HepG2 (cell line): ENCODE results near the gene NAXD. TPM values are rescaled to one million over a fixed set of nuclear protein-coding genes. Genes with fewer than 3 reads are reported as not detected.

ENCODE experiments used
- CCAR2 ChIP-seq: fragments of 200-400 bp; formaldehyde crosslinking; optimal IDR thresholded peaks from 2 replicates; pipeline ENCODE3; 2018; ENCODE audit warnings: low read depth, mild to moderate bottlenecking, low read length, moderate library complexity
- FLYWCH1 ChIP-seq: sonication (generic); formaldehyde crosslinking; IDR thresholded peaks from 2 replicates; pipeline ENCODE4 v1.8.1; 2023; ENCODE audit warnings: mild to moderate bottlenecking, missing genetic modification reagents
- FOXM1 ChIP-seq: sonication (generic); formaldehyde crosslinking; IDR thresholded peaks from 2 replicates; pipeline ENCODE4 v1.5.0; 2020; ENCODE audit warnings: missing genetic modification reagents
- JUND ChIP-seq: sonication (generic); formaldehyde crosslinking; IDR thresholded peaks from 2 replicates; pipeline ENCODE4 v1.8.0; 2022; ENCODE audit warnings: mild to moderate bottlenecking, missing genetic modification reagents
- KDM5A ChIP-seq: fragments of 200-600 bp; sonication (generic); IDR thresholded peaks from 2 replicates; pipeline ENCODE4 v1.7.0; 2018; ENCODE audit warnings: antibody characterized with exemption, mild to moderate bottlenecking, low read length, borderline replicate concordance
- KLF6 ChIP-seq: IDR thresholded peaks from 2 replicates; pipeline ENCODE4 v1.8.0; 2016; ENCODE audit warnings: missing biosample characterization, missing genetic modification reagents
- NAIF1 ChIP-seq: sonication (generic); formaldehyde crosslinking; IDR thresholded peaks from 2 replicates; pipeline ENCODE4 v1.5.0; 2020; ENCODE audit warnings: mild to moderate bottlenecking, missing genetic modification reagents, borderline replicate concordance
- PHF21A ChIP-seq: sonication (generic); formaldehyde crosslinking; IDR thresholded peaks from 2 replicates; pipeline ENCODE4 v1.5.0; 2020; ENCODE audit warnings: mild to moderate bottlenecking, missing genetic modification reagents
- ZNF17 ChIP-seq: sonication (generic); formaldehyde crosslinking; IDR thresholded peaks from 2 replicates; pipeline ENCODE4 v1.5.0; 2020; ENCODE audit warnings: mild to moderate bottlenecking, missing genetic modification reagents
- ZNF20 ChIP-seq: sonication (generic); formaldehyde crosslinking; IDR thresholded peaks from 2 replicates; pipeline ENCODE4 v1.4.0; 2020; ENCODE audit warnings: mild to moderate bottlenecking, moderate library complexity, missing genetic modification reagents
- ZNF331 ChIP-seq: sonication (generic); formaldehyde crosslinking; IDR thresholded peaks from 2 replicates; pipeline ENCODE4 v1.4.0; 2020; ENCODE audit warnings: missing genetic modification reagents
- ZNF652 ChIP-seq: IDR thresholded peaks from 2 replicates; pipeline ENCODE4 v1.6.1; 2016; ENCODE audit warnings: low read depth, borderline replicate concordance
- ZNF816 ChIP-seq: sonication (generic); formaldehyde crosslinking; IDR thresholded peaks from 2 replicates; pipeline ENCODE4 v1.8.0; 2022; ENCODE audit warnings: missing genetic modification reagents, mild to moderate bottlenecking, borderline replicate concordance
- ZNF878 ChIP-seq: sonication (generic); formaldehyde crosslinking; IDR thresholded peaks from 2 replicates; pipeline ENCODE4 v1.8.1; 2023; ENCODE audit warnings: mild to moderate bottlenecking, missing genetic modification reagents, moderate library complexity
- polyA plus RNA-seq, 8 experiments: library from polyadenylated mRNA; depleted of rRNA in 3 of 8; stranded (reverse) in 7 of 8; unstranded in 1 of 8; fragments of >200 nt; fragmentation: Illumina TruSeq in 4 of 8; extraction: Trizol in 4 of 8; gene quantifications; 2 replicates each; pipeline versions ENCODE4 v1.2.1 to v1.2.3, GENCODE V29; 2011 to 2016; ENCODE audit warnings: low read depth in 4 of 8, missing spikeins in 1 of 8, mixed read lengths in 1 of 8; ENCODE audit not compliant: insufficient read depth in 1 of 8
- total RNA-seq, 5 experiments: library from RNA; depleted of rRNA; stranded (reverse); fragments of >200 nt; fragmentation: Illumina TruSeq; extraction: Trizol; gene quantifications; 2 replicates each; pipeline ENCODE4 v1.2.3, GENCODE V29; 2016; ENCODE audit warnings: low read depth in 1 of 5
- TF ChIP-seq, protein P1 (sequence below): sonication (generic); formaldehyde crosslinking; IDR thresholded peaks from 2 replicates; pipeline ENCODE4 v1.4.0; 2020; ENCODE audit warnings: missing genetic modification reagents, mild to moderate bottlenecking, borderline replicate concordance
- TF ChIP-seq, protein P2 (sequence below): sonication (generic); formaldehyde crosslinking; IDR thresholded peaks from 2 replicates; pipeline ENCODE4 v1.4.0; 2020; ENCODE audit warnings: mild to moderate bottlenecking, low read depth, missing genetic modification reagents
- TF ChIP-seq, protein P3 (sequence below): fragments of 450-650 bp; IDR thresholded peaks from 2 replicates; pipeline ENCODE4 v1.6.1; 2016
- TF ChIP-seq, protein P4 (sequence below): sonication (generic); formaldehyde crosslinking; IDR thresholded peaks from 2 replicates; pipeline ENCODE4 v1.8.1; 2023; ENCODE audit warnings: mild to moderate bottlenecking, missing genetic modification reagents
- TF ChIP-seq, protein P5 (sequence below): sonication (generic); formaldehyde crosslinking; IDR thresholded peaks from 2 replicates; pipeline ENCODE4 v1.4.0; 2020; ENCODE audit warnings: mild to moderate bottlenecking, missing genetic modification reagents

Gene NAXD
- total and polyA plus RNA-seq, 2 of the 13 experiments (the other 11 are each of a cell fraction or from before 2014, with no cell fraction given): 19.0 to 23.2 TPM

DNA sequence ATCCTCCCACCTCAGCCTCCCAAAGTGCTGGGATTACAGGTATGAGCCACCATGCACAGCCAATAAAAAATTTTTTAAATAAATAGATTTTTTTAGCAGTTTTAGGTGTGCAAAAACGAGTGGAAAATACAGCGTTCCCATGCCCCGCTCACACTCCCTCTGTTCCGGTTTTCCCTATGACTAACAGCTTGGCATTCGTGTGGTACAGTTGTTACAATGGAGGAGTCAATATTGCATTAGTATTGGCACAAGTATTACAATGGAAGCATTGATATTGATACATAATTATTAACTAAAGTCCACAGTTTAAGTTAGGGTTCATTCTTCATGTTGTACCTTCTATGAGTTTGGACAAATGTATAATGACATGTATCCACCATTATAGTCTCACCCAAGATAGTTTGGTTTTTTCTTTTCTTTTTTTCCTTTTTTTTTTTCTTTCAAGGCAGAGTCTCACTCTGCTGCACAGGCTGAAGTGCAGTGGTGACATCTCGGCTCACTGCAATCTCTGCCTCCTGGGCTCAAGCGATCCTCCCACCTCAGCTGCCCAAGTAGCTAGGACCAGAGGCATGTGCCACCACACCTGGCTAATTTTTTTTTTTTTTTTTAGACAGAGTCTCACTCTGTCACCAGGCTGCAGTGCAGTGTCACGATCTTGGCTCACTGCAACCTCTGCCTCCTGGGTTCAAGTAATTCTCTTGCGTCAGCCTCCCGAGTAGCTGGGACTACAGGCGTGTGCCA, 38.4 kb upstream of the NAXD start (continued):
- TF ChIP-seq, protein P1, sequence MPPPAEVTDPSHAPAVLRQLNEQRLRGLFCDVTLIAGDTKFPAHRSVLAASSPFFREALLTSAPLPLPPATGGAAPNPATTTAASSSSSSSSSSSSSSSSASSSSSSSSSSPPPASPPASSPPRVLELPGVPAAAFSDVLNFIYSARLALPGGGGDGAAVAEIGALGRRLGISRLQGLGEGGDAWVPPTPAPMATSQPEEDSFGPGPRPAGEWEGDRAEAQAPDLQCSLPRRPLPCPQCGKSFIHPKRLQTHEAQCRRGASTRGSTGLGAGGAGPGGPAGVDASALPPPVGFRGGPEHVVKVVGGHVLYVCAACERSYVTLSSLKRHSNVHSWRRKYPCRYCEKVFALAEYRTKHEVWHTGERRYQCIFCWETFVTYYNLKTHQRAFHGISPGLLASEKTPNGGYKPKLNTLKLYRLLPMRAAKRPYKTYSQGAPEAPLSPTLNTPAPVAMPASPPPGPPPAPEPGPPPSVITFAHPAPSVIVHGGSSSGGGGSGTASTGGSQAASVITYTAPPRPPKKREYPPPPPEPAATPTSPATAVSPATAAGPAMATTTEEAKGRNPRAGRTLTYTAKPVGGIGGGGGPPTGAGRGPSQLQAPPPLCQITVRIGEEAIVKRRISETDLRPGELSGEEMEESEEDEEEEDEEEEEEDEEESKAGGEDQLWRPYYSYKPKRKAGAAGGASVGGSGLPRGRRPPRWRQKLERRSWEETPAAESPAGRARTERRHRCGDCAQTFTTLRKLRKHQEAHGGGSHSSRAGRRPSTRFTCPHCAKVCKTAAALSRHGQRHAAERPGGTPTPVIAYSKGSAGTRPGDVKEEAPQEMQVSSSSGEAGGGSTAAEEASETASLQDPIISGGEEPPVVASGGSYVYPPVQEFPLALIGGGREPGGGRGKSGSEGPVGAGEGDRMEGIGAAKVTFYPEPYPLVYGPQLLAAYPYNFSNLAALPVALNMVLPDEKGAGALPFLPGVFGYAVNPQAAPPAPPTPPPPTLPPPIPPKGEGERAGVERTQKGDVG: no peak
- TF ChIP-seq, protein P2, sequence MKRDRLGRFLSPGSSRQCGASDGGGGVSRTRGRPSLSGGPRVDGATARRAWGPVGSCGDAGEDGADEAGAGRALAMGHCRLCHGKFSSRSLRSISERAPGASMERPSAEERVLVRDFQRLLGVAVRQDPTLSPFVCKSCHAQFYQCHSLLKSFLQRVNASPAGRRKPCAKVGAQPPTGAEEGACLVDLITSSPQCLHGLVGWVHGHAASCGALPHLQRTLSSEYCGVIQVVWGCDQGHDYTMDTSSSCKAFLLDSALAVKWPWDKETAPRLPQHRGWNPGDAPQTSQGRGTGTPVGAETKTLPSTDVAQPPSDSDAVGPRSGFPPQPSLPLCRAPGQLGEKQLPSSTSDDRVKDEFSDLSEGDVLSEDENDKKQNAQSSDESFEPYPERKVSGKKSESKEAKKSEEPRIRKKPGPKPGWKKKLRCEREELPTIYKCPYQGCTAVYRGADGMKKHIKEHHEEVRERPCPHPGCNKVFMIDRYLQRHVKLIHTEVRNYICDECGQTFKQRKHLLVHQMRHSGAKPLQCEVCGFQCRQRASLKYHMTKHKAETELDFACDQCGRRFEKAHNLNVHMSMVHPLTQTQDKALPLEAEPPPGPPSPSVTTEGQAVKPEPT (CRISPR knock-in tag): no peak
- TF ChIP-seq, protein P3, sequence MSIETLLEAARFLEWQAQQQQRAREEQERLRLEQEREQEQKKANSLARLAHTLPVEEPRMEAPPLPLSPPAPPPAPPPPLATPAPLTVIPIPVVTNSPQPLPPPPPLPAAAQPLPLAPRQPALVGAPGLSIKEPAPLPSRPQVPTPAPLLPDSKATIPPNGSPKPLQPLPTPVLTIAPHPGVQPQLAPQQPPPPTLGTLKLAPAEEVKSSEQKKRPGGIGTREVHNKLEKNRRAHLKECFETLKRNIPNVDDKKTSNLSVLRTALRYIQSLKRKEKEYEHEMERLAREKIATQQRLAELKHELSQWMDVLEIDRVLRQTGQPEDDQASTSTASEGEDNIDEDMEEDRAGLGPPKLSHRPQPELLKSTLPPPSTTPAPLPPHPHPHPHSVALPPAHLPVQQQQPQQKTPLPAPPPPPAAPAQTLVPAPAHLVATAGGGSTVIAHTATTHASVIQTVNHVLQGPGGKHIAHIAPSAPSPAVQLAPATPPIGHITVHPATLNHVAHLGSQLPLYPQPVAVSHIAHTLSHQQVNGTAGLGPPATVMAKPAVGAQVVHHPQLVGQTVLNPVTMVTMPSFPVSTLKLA: no peak
- no peak for TF ChIP-seq ZNF816 (CRISPR knock-in tag)
- no peak for TF ChIP-seq CCAR2
- TF ChIP-seq, protein P4, sequence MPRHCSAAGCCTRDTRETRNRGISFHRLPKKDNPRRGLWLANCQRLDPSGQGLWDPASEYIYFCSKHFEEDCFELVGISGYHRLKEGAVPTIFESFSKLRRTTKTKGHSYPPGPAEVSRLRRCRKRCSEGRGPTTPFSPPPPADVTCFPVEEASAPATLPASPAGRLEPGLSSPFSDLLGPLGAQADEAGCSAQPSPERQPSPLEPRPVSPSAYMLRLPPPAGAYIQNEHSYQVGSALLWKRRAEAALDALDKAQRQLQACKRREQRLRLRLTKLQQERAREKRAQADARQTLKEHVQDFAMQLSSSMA: no peak
- TF ChIP-seq ZNF17 (CRISPR knock-in tag): no peak
- no peak for TF ChIP-seq FOXM1 (CRISPR knock-in tag)
- TF ChIP-seq ZNF20: no peak
- TF ChIP-seq, protein P5, sequence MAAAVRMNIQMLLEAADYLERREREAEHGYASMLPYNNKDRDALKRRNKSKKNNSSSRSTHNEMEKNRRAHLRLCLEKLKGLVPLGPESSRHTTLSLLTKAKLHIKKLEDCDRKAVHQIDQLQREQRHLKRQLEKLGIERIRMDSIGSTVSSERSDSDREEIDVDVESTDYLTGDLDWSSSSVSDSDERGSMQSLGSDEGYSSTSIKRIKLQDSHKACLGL: no peak
- TF ChIP-seq ZNF331: no peak
- TF ChIP-seq FLYWCH1 (CRISPR knock-in tag): no peak
- TF ChIP-seq ZNF652: no peak
- TF ChIP-seq KDM5A: no peak
- TF ChIP-seq ZNF878 (CRISPR knock-in tag): no peak
- no peak for TF ChIP-seq NAIF1 (CRISPR knock-in tag)
- TF ChIP-seq PHF21A: no peak
- no peak for TF ChIP-seq KLF6 (CRISPR knock-in tag)
- TF ChIP-seq JUND: no peak
